Measurements from ENCODE around the gene LGALS14. TPM values are rescaled to one million over a fixed set of nuclear protein-coding genes. Genes with fewer than 3 reads are reported as not detected.

The LGALS14 gene
- total and polyA plus RNA-seq, 2 of the 8 experiments (the other 6 are each of a cell fraction or from before 2014, with no cell fraction given) = 0.50 to 0.77 TPM

- Histone ChIP-seq H2BK20ac (ENCODE audit: low read length) (no peak overlapping the region), H2BK120ac (replicated peaks; ENCODE audit: low read depth, low read length) (no peak overlapping the region), H3K23me2 (ENCODE audit: low read depth, low read length) (no peaks in the 10 kb centered on the region), H3K18ac (ENCODE audit: extremely low read depth, low read length) (no peak overlapping the region), H3K14ac (ENCODE audit: insufficient read length) (no peak overlapping the region), H3K27me3 (replicated peaks in 1 of 4; ENCODE audit: control insufficient read depth in 3 of 4, extremely low read depth in 1 of 4, insufficient read depth in 3 of 4, low read length in 3 of 4) (no peaks in the 10 kb centered on the region), H2AK5ac (ENCODE audit: low read depth, low read length) (no peak overlapping the region), H3K4me2 (ENCODE audit: insufficient read depth in 1 of 2, low read depth in 2 of 2, low read length in 2 of 2) (no peak overlapping the region), H3K4ac (replicated peaks; ENCODE audit: insufficient read length, low read depth, low read length) (no peak overlapping the region), H3K4me3 (ENCODE audit: extremely low read depth in 1 of 4, insufficient read depth in 2 of 4, low read depth in 3 of 4, low read length in 4 of 4) (no peak overlapping the region), H3K9ac (replicated peaks in 1 of 4; ENCODE audit: extremely low read depth in 1 of 4, low read depth in 3 of 4, low read length in 3 of 4) (no peak overlapping the region), H2AFZ (ENCODE audit: low read length) (no peak overlapping the region), H2BK15ac (ENCODE audit: low read length) (no peak overlapping the region), H4K20me1 (replicated peaks in 1 of 2; ENCODE audit: control insufficient read depth in 1 of 2, insufficient read depth in 2 of 2, low read length in 2 of 2) (no peaks in the 10 kb centered on the region), H2BK5ac (ENCODE audit: low read depth, low read length) (no peak overlapping the region), H3K36me3 (ENCODE audit: control insufficient read depth in 2 of 4, insufficient read depth in 4 of 4, low read length in 3 of 4) (no peaks in the 10 kb centered on the region), H4K91ac (replicated peaks; ENCODE audit: insufficient read length, low read length) (no peak overlapping the region), H3K79me1 (ENCODE audit: low read depth, low read length) (no peaks in the 10 kb centered on the region), H3K4me1 (replicated peaks in 1 of 4; ENCODE audit: control insufficient read depth in 3 of 4, insufficient read depth in 4 of 4, low read length in 3 of 4) (no peaks in the 10 kb centered on the region), H3K56ac (replicated peaks; ENCODE audit: insufficient read length, low read depth, low read length) (no peak overlapping the region), H3K23ac (ENCODE audit: insufficient read length) (no peak overlapping the region), H2BK12ac (ENCODE audit: low read depth, low read length) (no peak overlapping the region), H3K79me2 (ENCODE audit: control insufficient read depth in 1 of 2, insufficient read depth in 2 of 2, low read length in 2 of 2) (no peaks in the 10 kb centered on the region), H4K5ac (ENCODE audit: insufficient read length, low read depth, low read length) (no peak overlapping the region), H3K9me3 (ENCODE audit: insufficient read depth in 2 of 2, low read depth in 1 of 2, low read length in 1 of 2) (no peaks in the 10 kb centered on the region), H3K27ac (ENCODE audit: low read depth, low read length) (no peak overlapping the region), H4K8ac (ENCODE audit: extremely low read depth, insufficient read depth, low read length) (no peak overlapping the region)
- TF ChIP-seq RBBP5 (IDR thresholded peaks at IDR 0.05; ENCODE audit: borderline replicate concordance, low read depth, low read length) (no peak), PHF8 (conservative IDR thresholded peaks at IDR 0.05; ENCODE audit: low read depth, low read length) (no peak), RFX5 (IDR thresholded peaks at IDR 0.05; ENCODE audit: borderline replicate concordance, low read depth, low read length) (no peak), CHD1 (IDR thresholded peaks at IDR 0.05; ENCODE audit: low read depth, low read length) (no peak), KDM1A (IDR thresholded peaks at IDR 0.05; ENCODE audit: borderline replicate concordance, low read length) (no peak), BRCA1 (IDR thresholded peaks at IDR 0.05; ENCODE audit: low read depth, low read length) (no peak)
- CTCF ChIA-PET (ENCODE audit: partially characterized antibody) = no interaction called here
- 74% methylated on average over 4 of the region's 4 CpGs; no CpG with 5 or more reads in 1 of the 2 experiments for WGBS, 2 experiments (ENCODE audit: extremely low coverage in 1 of 2, insufficient coverage in 1 of 2, insufficient read length in 1 of 2, insufficient replicate concordance in 2 of 2, low coverage in 1 of 2, low lambda C conversion rate in 2 of 2, missing lambda C conversion rate in 1 of 2)
- POLR2A ChIA-PET (ENCODE audit: partially characterized antibody) = no interaction called here
- FAIRE-seq = no peak
- no peak for DNase-seq (ENCODE audit: low read depth in 1 of 2, low spot score in 2 of 2)
These were observed 25.3 kb downstream of the LGALS14 start for GRCh38 chr19:39729594-39729993.

All from H1 (cell line).